Activated naive CD4-positive, alpha-beta T cell treated with anti-CD3 and anti-CD28 coated beads, Interleukin-2, amount 10 ng/mL, durations not matched to agents 7 days and 5 days (primary cell): ENCODE results near the gene IGSF9.

Source experiments
- CTCF ChIA-PET: fragments of 350-600 bp; sonication (Branson Sonifier 250); formaldehyde crosslinking; loops from one replicate; lab custom pipeline; 2021; ENCODE audit warnings: antibody characterized with exemption; lab: Charles Lee
- DNase-seq: peaks from one replicate; pipeline ENCODE4 v3.0.0-alpha.2; 2020
- H3K27ac Mint-ChIP-seq: one replicate; pipeline ENCODE4 v1.8.0; 2021; ENCODE audit warnings: mild to moderate bottlenecking, moderate library complexity, mixed read lengths
- H3K27me3 Mint-ChIP-seq: one replicate; pipeline ENCODE4 v1.8.0; 2021; ENCODE audit warnings: mild to moderate bottlenecking, mixed read lengths
- H3K36me3 Mint-ChIP-seq: one replicate; pipeline ENCODE4 v1.8.0; 2021; ENCODE audit warnings: mixed read lengths
- H3K4me1 Mint-ChIP-seq: one replicate; pipeline ENCODE4 v1.8.0; 2021; ENCODE audit warnings: mixed read lengths
- H3K4me3 Mint-ChIP-seq: one replicate; pipeline ENCODE4 v1.8.0; 2021; ENCODE audit warnings: mild to moderate bottlenecking, moderate library complexity, mixed read lengths
- H3K9me3 Mint-ChIP-seq: one replicate; pipeline ENCODE4 v1.8.0; 2021; ENCODE audit warnings: mixed read lengths

Gene IGSF9

DNA sequence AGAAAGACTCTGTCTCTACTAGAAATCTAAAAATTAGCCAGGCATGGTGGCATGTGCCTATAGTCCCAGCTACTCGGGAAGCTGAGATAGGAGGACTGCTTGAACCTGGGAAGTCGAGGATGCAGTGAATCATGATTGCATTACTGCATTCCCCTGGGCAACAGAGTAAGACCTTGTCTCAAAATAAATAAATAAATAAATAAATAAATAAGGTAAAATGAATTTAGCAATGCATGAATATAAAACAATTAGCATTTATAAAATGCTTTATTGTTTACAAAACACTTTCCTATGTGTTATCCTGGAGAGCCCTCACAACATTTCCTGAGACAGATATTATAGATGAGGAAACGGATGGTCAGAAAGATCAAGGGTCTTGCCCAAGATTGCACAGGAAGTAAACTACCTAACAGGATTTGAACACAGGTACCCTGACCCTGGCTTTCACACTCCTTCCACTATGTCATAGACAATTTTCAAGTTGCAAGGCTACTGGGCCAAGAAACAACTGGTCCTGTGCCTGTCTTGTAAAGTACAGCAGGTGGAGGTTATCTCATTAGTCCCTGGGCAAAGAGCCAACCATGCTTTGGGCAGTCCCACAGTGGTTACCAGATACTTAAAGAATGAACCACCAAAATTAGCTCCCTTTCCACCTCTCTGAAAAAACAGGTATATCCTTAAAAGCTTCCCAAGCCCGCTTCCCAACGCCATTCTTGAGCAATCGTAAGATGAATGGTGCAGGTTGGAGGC is 67.5 kb downstream of the IGSF9 start:
- H3K27me3 Mint-ChIP-seq = peaks cover 7% of the 10 kb centered on the region
- no peaks in the 10 kb centered on the region for H3K9me3 Mint-ChIP-seq
- DNase-seq = no peak
- H3K4me1 Mint-ChIP-seq = no peaks in the 10 kb centered on the region
- no peak overlapping the region for H3K27ac Mint-ChIP-seq
- H3K4me3 Mint-ChIP-seq = no peak overlapping the region
- CTCF ChIA-PET = interaction anchor here (0.9 to 1.3 kb wide), 2 partner anchors 10 to 80 kb away, joined by 3 to 4 read pairs; no protein-coding TSS in a partner anchor
- H3K36me3 Mint-ChIP-seq = no peaks in the 10 kb centered on the region
